Measurements from ENCODE around the gene CALR.
A peak's percentile ranks its signal among the peaks of the same experiment; 100 is the strongest.
"Not testable (repeated sequence)": the region's sequence is repeated elsewhere in the genome, so short reads cannot be mapped to it uniquely, and the experiment has no call there.

Gene CALR

DNA sequence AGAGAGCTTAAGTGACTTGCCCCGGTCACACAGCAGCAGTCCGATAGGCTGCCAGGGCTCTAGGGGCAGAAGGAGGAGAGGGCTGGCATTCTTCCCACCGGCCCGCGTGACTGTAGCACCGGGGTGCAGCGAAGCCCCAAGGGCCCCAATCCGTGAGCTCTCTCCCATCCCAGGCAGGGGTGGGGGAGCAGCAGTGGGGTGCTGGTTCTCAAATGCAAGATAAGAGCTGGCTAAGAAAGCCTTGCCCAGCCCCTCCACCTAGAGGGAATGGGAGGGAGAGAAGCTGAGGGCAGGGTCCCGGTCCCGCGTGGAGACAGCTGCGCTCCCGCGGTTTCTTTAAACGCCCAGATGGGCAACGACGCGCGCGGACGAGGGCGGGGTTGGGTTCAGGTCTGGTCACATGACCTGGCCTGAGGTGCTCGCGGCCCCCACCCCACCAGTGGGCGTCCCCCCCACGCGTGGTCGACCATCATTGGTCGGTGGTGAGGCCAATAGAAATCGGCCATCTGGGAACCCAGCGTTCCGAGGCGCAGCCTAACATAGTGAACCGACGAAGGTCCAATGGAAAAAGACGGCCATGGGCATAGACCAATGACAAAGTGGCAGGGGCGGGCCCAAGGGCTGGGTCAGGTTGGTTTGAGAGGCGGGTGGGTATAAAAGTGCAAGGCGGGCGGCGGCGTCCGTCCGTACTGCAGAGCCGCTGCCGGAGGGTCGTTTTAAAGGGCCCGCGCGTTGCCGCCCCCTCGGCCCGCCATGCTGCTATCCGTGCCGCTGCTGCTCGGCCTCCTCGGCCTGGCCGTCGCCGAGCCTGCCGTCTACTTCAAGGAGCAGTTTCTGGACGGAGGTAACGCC is at the start of gene CALR:
CALR (plus strand) TSS at position 683 of the 852 bp plus-strand sequence; CDS start at position 754, 71 bp downstream.
- peak; percentile 99 for DNase-seq (ENCODE audit: low read depth)

DNA sequence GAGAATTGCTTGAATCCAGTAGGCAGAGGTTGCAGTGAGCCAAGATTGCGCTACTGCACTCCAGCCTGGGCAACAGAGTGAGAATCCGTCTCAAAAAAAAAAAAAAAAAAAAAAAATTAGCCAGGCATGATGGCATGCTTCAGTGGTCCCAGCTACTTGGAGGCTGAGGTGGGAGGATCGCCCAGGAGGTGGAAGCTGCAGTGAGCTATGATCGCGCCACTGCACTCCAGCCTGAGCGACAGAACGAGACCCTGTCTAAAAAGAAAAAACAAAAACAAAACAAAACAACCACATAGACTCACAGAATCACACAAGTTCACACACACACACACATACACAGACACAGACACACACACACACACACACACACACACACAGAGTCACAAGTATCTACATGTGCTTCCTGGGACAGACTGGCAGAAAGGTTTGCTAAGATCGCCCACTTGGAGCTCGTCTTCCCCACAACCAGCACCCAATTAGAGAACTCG is 48.1 kb upstream of the CALR start:
- not testable (repeated sequence) for DNase-seq (ENCODE audit: low read depth)

GRCh38 chr19:12890787-12891552 is 47.4 kb upstream of the CALR start, which contains the start of gene GCDH:
Gene GCDH (plus strand): TSS chr19:12891160. CDS start chr19:12891305, 145 bp downstream.
- DNase-seq (ENCODE audit: low read depth) = peak; percentile 89

GRCh38 chr19:12891553-12892021 is 46.8 kb upstream of the CALR start:
- DNase-seq (ENCODE audit: low read depth) = no peak

- DNase-seq (ENCODE audit: low read depth) = no peak
Measured at GRCh38 chr19:12893582-12893981, 44.8 kb upstream of the CALR start.

GRCh38 chr19:12896460-12896859 is 41.9 kb upstream of the CALR start:
- no peak for DNase-seq (ENCODE audit: low read depth)

DNA sequence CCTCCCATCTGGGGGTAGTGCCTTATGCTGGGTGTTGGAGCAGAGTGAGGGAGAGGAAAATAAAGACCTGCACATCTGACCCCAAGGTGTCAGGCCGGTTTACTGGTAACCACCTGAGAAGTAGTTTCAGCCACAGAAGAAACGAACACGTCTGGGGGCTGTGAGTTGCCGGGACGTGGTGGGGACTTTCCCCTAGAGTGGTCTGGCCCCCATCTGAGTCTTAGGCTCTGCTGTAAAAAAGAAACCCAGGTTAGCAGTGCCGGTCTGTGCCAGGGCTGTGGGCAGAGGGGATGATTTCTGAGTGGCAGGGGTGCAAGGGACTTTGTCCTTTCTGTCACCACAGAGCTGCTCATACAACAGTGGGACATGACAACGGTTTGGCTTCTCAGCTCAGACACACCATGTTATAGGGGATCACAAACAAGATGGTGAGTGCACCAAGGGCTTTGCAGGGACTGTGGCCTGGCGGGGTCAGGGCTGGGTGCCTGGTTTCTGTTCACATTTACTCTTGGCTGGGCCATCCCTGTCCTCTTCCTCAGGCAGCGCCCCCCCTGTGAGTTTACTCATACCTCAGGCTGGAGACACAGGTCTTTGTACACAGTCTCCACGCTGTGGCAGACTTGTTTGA is 38.4 kb upstream of the CALR start:
- no peak for DNase-seq (ENCODE audit: low read depth)

DNA sequence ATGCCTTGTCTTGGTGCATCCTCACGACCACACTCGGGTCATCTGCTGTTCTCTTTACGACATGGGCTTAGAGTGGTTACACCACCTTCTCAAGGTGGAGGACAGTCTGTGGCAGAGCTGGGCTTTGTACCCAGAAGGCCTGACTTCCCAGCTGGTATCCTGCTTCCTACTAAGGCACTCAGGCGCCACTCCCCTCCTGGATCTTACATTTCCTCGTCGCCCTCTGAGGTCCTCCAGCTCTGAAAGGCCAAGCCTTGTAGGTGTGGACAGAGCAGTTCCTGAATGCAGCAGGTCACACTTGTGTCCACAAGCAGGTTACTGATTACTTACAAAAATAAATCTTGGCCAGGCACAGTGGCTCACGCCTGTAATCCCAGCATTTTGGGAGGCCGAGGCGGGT is 31.2 kb upstream of the CALR start:
- DNase-seq (ENCODE audit: low read depth) = no peak

DNA sequence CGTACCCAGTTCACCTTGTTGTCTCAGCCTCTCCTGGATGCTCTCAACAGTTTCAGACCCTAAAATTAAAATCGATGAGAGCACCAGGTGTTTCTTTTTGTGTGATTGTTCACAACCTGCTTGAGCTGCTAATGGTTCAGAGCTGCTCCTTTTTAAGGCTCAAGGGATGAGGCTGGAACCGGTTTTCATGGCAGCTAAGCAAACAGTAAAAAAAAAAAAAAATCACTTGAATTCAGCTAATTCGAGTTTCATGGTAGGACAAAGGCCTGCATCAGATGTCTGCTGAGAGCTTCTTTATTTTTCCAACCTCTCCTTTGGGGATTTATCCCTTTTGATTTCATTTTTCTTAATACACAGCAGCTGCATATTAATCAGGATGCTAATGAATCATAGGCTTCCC is 25.8 kb upstream of the CALR start:
- DNase-seq (ENCODE audit: low read depth) = no peak

- no peak for DNase-seq (ENCODE audit: low read depth)
Measured at GRCh38 chr19:12913011-12913561, 25.3 kb upstream of the CALR start.

GRCh38 chr19:12913851-12914690 is 24.3 kb upstream of the CALR start:
- no peak for DNase-seq (ENCODE audit: low read depth)

GRCh38 chr19:12915860-12916259 is 22.5 kb upstream of the CALR start:
- not testable (repeated sequence) for DNase-seq (ENCODE audit: low read depth)

GRCh38 chr19:12918253-12918652 is 20.2 kb upstream of the CALR start:
- no peak for DNase-seq (ENCODE audit: low read depth)

GRCh38 chr19:12921047-12921446 is 17.4 kb upstream of the CALR start:
- no peak for DNase-seq (ENCODE audit: low read depth)

GRCh38 chr19:12922959-12923358 is 15.4 kb upstream of the CALR start:
- DNase-seq (ENCODE audit: low read depth) = no peak

DNA sequence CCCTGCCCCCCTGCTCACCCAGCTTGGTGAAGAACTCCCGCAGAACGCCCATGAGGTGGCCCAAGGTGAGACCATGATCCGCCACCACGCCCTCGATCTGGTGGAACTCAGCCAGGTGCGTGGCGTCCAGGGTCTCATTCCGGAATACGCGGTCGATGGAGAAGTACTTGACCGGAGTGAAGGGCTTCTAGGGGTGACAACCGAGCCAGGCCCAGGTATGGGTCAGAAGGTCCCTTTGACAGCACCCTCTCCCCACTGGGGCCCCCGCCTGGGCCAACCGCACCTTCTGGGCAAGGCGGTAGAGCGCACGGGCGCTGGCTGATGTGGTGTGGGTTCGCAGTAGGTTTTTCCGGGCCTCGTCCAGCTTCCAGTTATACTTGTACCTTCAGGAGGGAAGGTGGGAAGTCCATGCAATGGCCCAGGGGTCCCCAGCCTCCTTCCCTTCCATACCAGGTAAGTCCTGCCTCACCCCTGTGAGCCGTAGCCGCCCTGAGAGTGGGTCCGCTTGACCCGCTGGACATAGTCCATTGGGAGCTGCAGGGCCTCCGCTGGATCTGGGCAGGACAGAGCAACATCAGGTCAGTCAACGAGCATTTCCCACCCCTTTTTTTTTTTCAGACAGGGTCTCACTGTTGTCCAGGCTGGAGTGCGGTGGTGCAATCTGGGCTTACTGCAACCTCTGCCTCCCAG is 13.6 kb upstream of the CALR start:
- DNase-seq (ENCODE audit: low read depth) = no peak

DNA sequence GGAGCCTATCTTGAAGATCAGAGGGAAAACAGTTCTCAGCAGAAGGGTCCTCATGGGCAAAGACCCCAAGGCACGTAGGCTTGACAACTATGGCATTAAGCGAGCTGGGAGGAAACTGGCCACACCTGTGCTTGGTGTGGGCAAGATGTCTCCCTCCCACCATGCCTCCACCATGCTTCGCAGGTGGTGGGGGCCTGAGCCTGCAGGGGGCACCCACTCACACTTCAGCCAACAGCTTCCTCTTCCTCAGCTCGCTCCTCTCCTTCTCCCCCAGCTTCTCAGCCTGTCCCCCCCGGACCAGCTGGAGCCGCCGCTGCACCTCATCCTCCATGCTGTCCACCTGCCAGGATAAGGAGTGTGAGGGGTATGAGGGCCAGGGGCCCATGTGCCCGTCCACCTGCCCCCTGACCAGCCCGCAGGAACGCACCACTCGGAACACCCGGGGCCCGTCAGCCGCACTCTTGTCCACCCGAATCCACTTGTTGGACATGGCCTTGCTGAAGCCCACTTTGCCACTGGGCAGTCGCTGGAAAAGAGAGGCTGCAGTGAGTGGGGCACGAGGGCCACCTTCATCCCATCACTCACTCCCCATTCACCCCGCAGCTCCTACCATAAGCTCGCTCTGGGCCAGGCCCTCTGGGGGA is 8.3 kb upstream of the CALR start:
- DNase-seq (ENCODE audit: low read depth) = no peak

GRCh38 chr19:12932392-12933286 is 5.8 kb upstream of the CALR start:
- DNase-seq (ENCODE audit: low read depth) = no peak

Measured in stimulated activated CD8-positive, alpha-beta memory T cell treated with anti-CD3 and anti-CD28 coated beads, Interleukin-7, amount 100 ng/mL, for 24 hours (primary cell).